Upper lobe of right lung (tissue), 1 donor: Measurements from ENCODE around the gene HADHB. TPM values are rescaled to one million over a fixed set of nuclear protein-coding genes. Genes with fewer than 3 reads are reported as not detected.
"Not testable (repeated sequence)": the region's sequence is repeated elsewhere in the genome, so short reads cannot be mapped to it uniquely, and the experiment has no call there.

Source experiments
- ATAC-seq: fragments of 200-7000 bp; cut with Tn5 transposase; one replicate; pipeline ENCODE4 v1.9.1; 2020; ENCODE audit warnings: mild to moderate bottlenecking, moderate library complexity
- DNase-seq: peaks from one replicate; pipeline ENCODE4 v3.0.0-alpha.2; 2020
- H3K27ac ChIP-seq: fragments of 200-600 bp; one replicate; pipeline ENCODE4 v1.8.0; 2022
- H3K27me3 ChIP-seq: fragments of 200-600 bp; one replicate; pipeline ENCODE4 v1.8.0; 2022; ENCODE audit warnings: mild to moderate bottlenecking
- H3K36me3 ChIP-seq: fragments of 200-600 bp; one replicate; pipeline ENCODE4 v1.8.0; 2022
- H3K4me1 ChIP-seq: fragments of 200-600 bp; one replicate; pipeline ENCODE4 v1.8.0; 2022
- H3K4me3 ChIP-seq: fragments of 200-600 bp; one replicate; pipeline ENCODE4 v1.8.0; 2022; ENCODE audit warnings: mild to moderate bottlenecking
- H3K9me3 ChIP-seq: fragments of 200-600 bp; one replicate; pipeline ENCODE4 v1.8.0; 2022
- CTCF ChIP-seq: fragments of 200-600 bp; IDR thresholded peaks from one replicate; pipeline ENCODE4 v1.8.0; 2022; ENCODE audit warnings: antibody characterized with exemption
- intact Hi-C: fragments of 100-400 bp; cut with DNase I; formaldehyde crosslinking; loops from one replicate; pipeline ENCODE4 v1.11.0; 2022
- total RNA-seq: library from RNA; stranded (reverse); fragmentation: NEBNext Ultra II Directional; extraction: Animal tissue kit (Norgen Biotek cat#: 25700); gene quantifications from one replicate; pipeline ENCODE4 v1.2.1, GENCODE V29; 2021
- donor health status: DM: no; HTN: yes; CAD: no; lungs with severe emphysema.

HADHB gene
- total RNA-seq, 1 donor from 2014 or later, result 105 TPM

- no peak for TF ChIP-seq CTCF
- Histone ChIP-seq H3K4me1 (no peaks in the 10 kb centered on the region), H3K4me3 (no peak overlapping the region), H3K27ac (no peak overlapping the region), H3K27me3 (no peaks in the 10 kb centered on the region), H3K36me3 (no peaks in the 10 kb centered on the region), H3K9me3 (no peaks in the 10 kb centered on the region)
- DNase-seq (no peak), ATAC-seq (no peak)
- intact Hi-C loops, result no loop called here
Measured at GRCh38 chr2:26317377-26318105, 72.8 kb downstream of the HADHB start.

DNA sequence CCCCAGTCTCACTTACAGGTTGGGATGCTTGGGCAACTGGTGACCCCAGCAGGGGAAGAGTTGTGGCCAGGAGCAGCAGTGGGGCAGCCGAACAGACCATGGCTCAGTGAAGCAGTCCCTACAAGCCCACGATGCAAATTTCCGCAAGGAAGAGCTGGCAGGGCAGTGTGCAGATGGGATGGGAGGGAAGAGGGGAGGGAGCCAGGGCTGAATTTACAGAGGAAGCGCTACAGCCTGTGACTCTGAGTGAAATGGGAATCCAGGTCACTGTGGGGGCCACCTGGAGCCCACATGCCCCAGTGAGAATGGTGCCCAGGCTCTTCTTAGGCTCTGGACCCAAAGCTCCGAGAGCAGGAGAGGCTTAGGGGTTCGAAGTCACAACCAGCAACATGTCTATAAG is 74.2 kb downstream of the HADHB start:
- Histone ChIP-seq H3K27ac (no peak overlapping the region), H3K4me3 (no peak overlapping the region), H3K4me1 (no peaks in the 10 kb centered on the region), H3K36me3 (no peaks in the 10 kb centered on the region), H3K9me3 (no peaks in the 10 kb centered on the region), H3K27me3 (no peaks in the 10 kb centered on the region)
- ATAC-seq (no peak), DNase-seq (no peak)
- no peak for TF ChIP-seq CTCF
- intact Hi-C loops, result no loop called here

DNA sequence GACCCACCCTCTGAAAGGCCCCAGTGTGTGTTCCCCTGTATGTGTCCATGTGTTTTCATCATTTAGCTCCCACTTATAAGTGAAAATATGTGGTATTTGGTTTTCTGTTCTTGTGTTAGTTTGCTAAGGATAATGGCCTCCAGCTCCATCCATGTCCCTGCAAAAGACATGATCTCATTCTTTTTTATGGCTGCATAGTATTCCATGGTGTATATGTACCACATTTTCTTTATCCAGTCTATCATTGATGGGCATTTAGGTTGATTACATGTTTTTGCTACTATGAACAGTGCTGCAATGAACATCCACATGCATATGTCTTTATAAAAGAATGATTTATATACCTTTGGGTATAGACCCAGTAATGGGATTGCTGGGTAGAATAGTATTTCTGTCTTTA is 79.7 kb downstream of the HADHB start:
- H3K27me3 ChIP-seq, H3K9me3 ChIP-seq, intact Hi-C loops, H3K4me1 ChIP-seq, H3K27ac ChIP-seq, DNase-seq, H3K36me3 ChIP-seq, H3K4me3 ChIP-seq, ATAC-seq: not testable (repeated sequence)

GRCh38 chr2:26324903-26325302 is 80.2 kb downstream of the HADHB start:
- Histone ChIP-seq H3K4me1 (no peaks in the 10 kb centered on the region), H3K27me3 (no peaks in the 10 kb centered on the region), H3K36me3 (no peaks in the 10 kb centered on the region), H3K9me3 (no peaks in the 10 kb centered on the region), H3K4me3 (no peak overlapping the region), H3K27ac (no peak overlapping the region)
- intact Hi-C loops, result no loop called here
- no peak for ATAC-seq
- DNase-seq, result no peak
- TF ChIP-seq CTCF, result no peak

GRCh38 chr2:26325851-26326250 is 81.1 kb downstream of the HADHB start:
- H3K36me3 ChIP-seq, result no peaks in the 10 kb centered on the region
- DNase-seq (no peak), ATAC-seq (no peak)
- no peaks in the 10 kb centered on the region for H3K9me3 ChIP-seq
- intact Hi-C loops, result no loop called here
- no peaks in the 10 kb centered on the region for H3K27me3 ChIP-seq
- no peak for TF ChIP-seq CTCF
- no peak overlapping the region for H3K4me3 ChIP-seq
- H3K27ac ChIP-seq, result no peak overlapping the region
- H3K4me1 ChIP-seq, result peaks cover 4% of the 10 kb centered on the region

- Histone ChIP-seq H3K36me3 (no peaks in the 10 kb centered on the region), H3K4me1 (peaks cover 4% of the 10 kb centered on the region), H3K27ac (no peak overlapping the region), H3K4me3 (no peak overlapping the region), H3K27me3 (no peaks in the 10 kb centered on the region), H3K9me3 (no peaks in the 10 kb centered on the region)
- TF ChIP-seq CTCF, result no peak
- ATAC-seq (no peak), DNase-seq (no peak)
- intact Hi-C loops, result no loop called here
Measured at GRCh38 chr2:26326514-26326913, 81.8 kb downstream of the HADHB start.
